Posterior vena cava (tissue), 2 donors: ENCODE measurements around the gene FHOD3. TPM values are rescaled to one million over a fixed set of nuclear protein-coding genes. Genes with fewer than 3 reads are reported as not detected.
A peak's percentile ranks its signal among the peaks of the same experiment; 100 is the strongest.

ENCODE experiments used
- DNase-seq: peaks from one replicate; pipeline ENCODE4 v3.0.0-alpha.2; 2020; ENCODE audit warnings: low spot score
- intact Hi-C, 2 donors: fragments of 100-400 bp; cut with DNase I; formaldehyde crosslinking; loops; one replicate each; pipeline versions ENCODE4 v1.14.1 to v1.14.2; 2022 to 2023
- total RNA-seq, 2 donors: library from RNA; stranded (reverse); fragmentation: NEBNext Ultra II Directional; extraction: Animal tissue kit (Norgen Biotek cat#: 25700); gene quantifications; one replicate each; pipeline ENCODE4 v1.2.1, GENCODE V29; 2021
- donor health status: DM: yes; HTN: yes; CAD: no.
- donor health status: DM: yes; HTN: yes; CAD: no.

FHOD3 gene
- total RNA-seq, 2 donors from 2014 or later, result 26.0 to 29.8 TPM

- intact Hi-C loops, result no loop called here
- DNase-seq, result no peak
These were observed 529.0 kb downstream of the FHOD3 start for GRCh38 chr18:36826556-36826955.

GRCh38 chr18:36828157-36828629, 530.7 kb downstream of the FHOD3 start:
- intact Hi-C loops, result no loop called here
- DNase-seq, result no peak

- intact Hi-C loops, result no loop called here
- DNase-seq, result peak; percentile 97
These were observed 531.3 kb downstream of the FHOD3 start, which contains the start of the genes KIAA1328 and TPGS2 for GRCh38 chr18:36828630-36829361. Gene KIAA1328 (plus strand): TSS chr18:36829127. CDS start chr18:36829139, 12 bp downstream. Gene TPGS2 (minus strand): TSS chr18:36829002. CDS start chr18:36828767, 235 bp downstream.

Other genes starting within 250 kb of the FHOD3 start
- 10 to 100 TPM; 46.9 to 58.8 TPM for gene RPRD1A, start 230.2 kb upstream of the FHOD3 start, total RNA-seq
- gene SLC39A6, start 168.4 kb upstream of the FHOD3 start, total RNA-seq, result 10 to 100 TPM; 25.7 to 27.9 TPM
- 10 to 100 TPM; 58.2 to 65.6 TPM for gene ELP2, start 167.8 kb upstream of the FHOD3 start, total RNA-seq
- gene MOCOS, start 110.2 kb upstream of the FHOD3 start, total RNA-seq, result 1 to 10 TPM; 1.2 to 1.3 TPM